Cardiac muscle cell (in vitro differentiated cells and primary cell): ENCODE data around the gene CYP26B1. TPM values are rescaled to one million over a fixed set of nuclear protein-coding genes. Genes with fewer than 3 reads are reported as not detected.

Experiments used
- DNase-seq, 2 donors: peaks; one replicate each; pipeline versions ENCODE4 v3.0.0 to v3.0.0-alpha.2; 2010 to 2017; ENCODE audit warnings: low read depth in 1 of 2, low spot score in 1 of 2
- H3K27ac ChIP-seq: fragments of 200-600 bp; sonication (generic); 2 replicates; pipeline ENCODE4 v1.5.1; 2016
- H3K27me3 ChIP-seq: fragments of 200-600 bp; sonication (generic); 2 replicates; pipeline ENCODE4 v1.6.0; 2016; ENCODE audit warnings: control low read depth
- H3K36me3 ChIP-seq: fragments of 200-600 bp; sonication (generic); 2 replicates; pipeline ENCODE4 v1.5.1; 2016; ENCODE audit warnings: control low read depth
- H3K4me1 ChIP-seq: fragments of 200-600 bp; sonication (generic); 2 replicates; pipeline ENCODE4 v1.8.1; 2017; ENCODE audit warnings: low read depth, mild to moderate bottlenecking, mixed run types
- H3K4me3 ChIP-seq: fragments of 200-600 bp; sonication (generic); 2 replicates; pipeline ENCODE4 v1.5.1; 2016; ENCODE audit warnings: mild to moderate bottlenecking
- H3K9me3 ChIP-seq: fragments of 200-600 bp; sonication (generic); 2 replicates; pipeline ENCODE4 v1.5.1; 2017; ENCODE audit warnings: low read depth, mild to moderate bottlenecking, control low read depth
- polyA plus RNA-seq: library from polyadenylated mRNA; unstranded; fragments of >200 nt; fragmentation: Nextera tagmentation; extraction: Ambion mirVana; gene quantifications from 2 replicates; pipeline ENCODE4 v1.2.1, GENCODE V29; 2016
- total RNA-seq: library from RNA; depleted of rRNA; stranded (reverse); fragments of >200 nt; gene quantifications from 2 replicates; pipeline ENCODE4 v1.2.3, GENCODE V29; 2016
- TF ChIP-seq, protein P1 (sequence below): IDR thresholded peaks from 2 replicates; pipeline ENCODE4 v1.5.1; 2012; ENCODE audit warnings: low read depth, mild to moderate bottlenecking, low read length

The CYP26B1 gene
- total and polyA plus RNA-seq, 2 experiments from 2014 or later = 1.2 to 3.1 TPM

DNA sequence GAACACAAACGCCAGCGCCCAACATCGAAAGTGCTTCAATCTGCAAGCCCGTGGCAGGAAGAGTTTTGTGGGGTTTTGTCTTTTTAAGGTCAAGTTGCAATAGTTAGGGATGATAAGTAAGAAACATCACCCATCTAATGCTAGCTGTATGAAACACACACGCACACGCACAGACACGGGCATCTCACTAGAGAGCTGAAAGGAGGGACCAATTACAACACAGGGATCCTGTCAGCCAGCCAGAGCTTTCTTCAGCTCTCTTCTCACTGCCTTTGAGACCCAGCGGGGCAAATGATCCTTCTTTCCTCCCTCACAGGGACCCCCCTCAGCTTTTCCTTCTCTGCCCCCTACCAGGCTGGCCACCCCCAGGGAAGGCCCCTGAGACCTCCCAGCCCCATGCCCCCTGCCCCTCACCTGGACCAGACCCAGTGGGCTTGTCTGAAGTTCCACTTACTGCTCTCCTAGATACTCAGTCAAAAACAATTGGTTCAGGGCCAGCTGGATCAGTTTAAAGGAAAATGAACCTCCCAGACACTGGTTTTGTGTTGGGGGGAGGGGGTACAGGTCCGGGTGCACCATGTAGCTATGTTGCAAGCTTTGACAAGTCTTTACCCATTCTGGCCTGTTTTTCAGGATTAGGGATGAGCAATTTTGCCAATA lies 17.9 kb downstream of the CYP26B1 start:
- Histone ChIP-seq H3K4me3 (no peak overlapping the region), H3K27me3 (peaks cover 6% of the 10 kb centered on the region), H3K9me3 (no peaks in the 10 kb centered on the region), H3K27ac (no peak overlapping the region), H3K36me3 (no peaks in the 10 kb centered on the region), H3K4me1 (no peaks in the 10 kb centered on the region)
- DNase-seq = peak in 1 of 2 donors; percentile 70
- TF ChIP-seq, protein P1, sequence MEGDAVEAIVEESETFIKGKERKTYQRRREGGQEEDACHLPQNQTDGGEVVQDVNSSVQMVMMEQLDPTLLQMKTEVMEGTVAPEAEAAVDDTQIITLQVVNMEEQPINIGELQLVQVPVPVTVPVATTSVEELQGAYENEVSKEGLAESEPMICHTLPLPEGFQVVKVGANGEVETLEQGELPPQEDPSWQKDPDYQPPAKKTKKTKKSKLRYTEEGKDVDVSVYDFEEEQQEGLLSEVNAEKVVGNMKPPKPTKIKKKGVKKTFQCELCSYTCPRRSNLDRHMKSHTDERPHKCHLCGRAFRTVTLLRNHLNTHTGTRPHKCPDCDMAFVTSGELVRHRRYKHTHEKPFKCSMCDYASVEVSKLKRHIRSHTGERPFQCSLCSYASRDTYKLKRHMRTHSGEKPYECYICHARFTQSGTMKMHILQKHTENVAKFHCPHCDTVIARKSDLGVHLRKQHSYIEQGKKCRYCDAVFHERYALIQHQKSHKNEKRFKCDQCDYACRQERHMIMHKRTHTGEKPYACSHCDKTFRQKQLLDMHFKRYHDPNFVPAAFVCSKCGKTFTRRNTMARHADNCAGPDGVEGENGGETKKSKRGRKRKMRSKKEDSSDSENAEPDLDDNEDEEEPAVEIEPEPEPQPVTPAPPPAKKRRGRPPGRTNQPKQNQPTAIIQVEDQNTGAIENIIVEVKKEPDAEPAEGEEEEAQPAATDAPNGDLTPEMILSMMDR = no peak

DNA sequence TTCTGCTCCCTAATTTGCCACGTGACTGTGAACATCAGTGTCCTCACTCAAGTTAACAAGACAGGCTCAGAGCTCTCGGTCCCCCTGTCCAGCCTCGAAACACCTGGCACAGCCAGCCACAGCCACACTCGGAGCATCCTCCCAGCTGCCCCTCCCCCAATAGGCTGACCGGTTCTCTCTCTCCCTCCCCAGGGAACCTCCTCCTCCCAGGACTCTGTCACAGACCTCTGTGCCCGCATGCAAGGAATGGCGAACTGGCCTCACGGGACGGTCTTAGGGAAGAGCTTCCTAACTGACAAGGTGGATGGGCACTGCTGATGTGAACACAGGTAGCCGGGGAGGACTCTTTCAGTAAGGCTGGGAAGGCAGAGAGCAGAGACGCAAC lies 18.8 kb downstream of the CYP26B1 start:
- Histone ChIP-seq H3K36me3 (no peaks in the 10 kb centered on the region), H3K4me1 (no peaks in the 10 kb centered on the region), H3K27me3 (peaks cover 6% of the 10 kb centered on the region), H3K4me3 (no peak overlapping the region), H3K27ac (no peak overlapping the region), H3K9me3 (no peaks in the 10 kb centered on the region)
- TF ChIP-seq, protein P1 = no peak
- DNase-seq = no peak

DNA sequence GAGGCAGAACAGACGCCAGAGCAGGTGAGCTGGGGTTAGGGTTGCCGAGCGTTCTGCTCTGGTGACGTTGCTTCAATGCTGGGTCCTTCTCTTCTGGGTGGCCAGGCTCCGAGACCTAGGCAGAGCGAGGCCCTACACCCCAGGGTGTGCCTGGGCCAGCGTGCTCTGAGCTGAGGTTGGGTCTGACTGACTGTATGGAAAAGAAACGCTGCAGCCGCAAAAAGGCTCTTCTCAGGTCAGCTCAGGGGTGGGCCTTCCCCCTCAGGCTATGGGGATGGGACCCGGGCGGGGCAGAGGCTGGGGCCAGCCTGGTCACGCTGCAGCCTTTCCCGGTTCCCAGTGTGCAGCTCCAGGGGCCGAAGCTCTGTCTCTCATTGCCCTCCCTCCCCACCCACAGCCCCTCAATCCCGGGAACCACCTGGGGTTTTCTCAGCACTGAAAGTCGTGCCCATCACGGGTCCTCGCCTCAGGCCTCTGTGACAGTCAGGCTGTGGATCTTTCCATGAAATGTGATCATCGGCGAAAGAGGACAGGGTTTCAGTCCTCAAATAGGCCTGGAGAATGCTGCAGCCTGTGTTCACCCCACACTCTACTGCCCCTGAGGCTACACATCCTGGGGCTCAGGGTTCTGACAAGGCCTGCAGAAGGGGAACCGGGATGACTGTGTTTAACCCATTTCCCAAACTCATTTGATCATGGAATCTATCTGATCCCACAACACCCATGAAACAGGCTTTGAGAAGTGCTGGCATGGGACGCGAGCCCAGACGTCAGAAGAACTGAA lies 19.4 kb downstream of the CYP26B1 start:
- H3K36me3 ChIP-seq = no peaks in the 10 kb centered on the region
- H3K4me1 ChIP-seq = no peaks in the 10 kb centered on the region
- H3K27me3 ChIP-seq = peaks cover 6% of the 10 kb centered on the region
- H3K9me3 ChIP-seq = no peaks in the 10 kb centered on the region
- no peak overlapping the region for H3K27ac ChIP-seq
- H3K4me3 ChIP-seq = no peak overlapping the region
- TF ChIP-seq, protein P1 = no peak
- DNase-seq = no peak

DNA sequence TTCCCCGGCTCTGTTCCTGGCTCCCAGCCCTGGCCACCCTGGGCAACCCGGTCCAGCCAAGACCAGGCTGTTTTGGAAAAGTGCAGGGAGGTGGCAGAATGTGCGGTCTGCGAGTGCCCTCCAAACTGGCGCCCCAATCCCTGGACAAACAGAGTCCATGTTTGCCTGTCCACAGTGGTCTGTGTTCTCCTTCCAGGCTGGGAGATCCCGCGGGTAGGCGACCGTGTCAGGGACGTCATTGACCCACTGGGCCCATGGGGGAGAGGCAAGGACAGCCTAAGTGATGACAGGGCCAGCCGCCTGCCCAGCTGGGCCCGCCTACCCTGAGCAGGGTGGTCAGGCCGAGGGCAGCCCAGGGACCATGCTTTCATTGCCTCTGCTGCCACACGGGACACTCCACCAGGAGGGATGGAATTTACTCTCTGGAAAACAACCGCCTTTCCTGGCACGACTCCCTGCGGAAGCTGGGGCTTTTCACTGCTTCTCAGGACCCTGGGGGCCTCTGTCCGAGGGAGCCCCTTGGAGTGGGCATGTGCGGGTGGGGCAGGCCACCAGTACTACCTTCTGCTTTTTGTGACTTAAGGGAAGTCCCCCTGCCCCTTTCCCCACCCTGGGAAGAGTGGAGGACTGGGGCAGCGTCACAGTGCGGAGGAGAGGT lies 20.1 kb downstream of the CYP26B1 start:
- DNase-seq = no peak
- TF ChIP-seq, protein P1 = no peak
- no peaks in the 10 kb centered on the region for H3K9me3 ChIP-seq
- no peak overlapping the region for H3K27ac ChIP-seq
- H3K27me3 ChIP-seq = peaks cover 6% of the 10 kb centered on the region
- no peaks in the 10 kb centered on the region for H3K36me3 ChIP-seq
- no peak overlapping the region for H3K4me3 ChIP-seq
- no peaks in the 10 kb centered on the region for H3K4me1 ChIP-seq

DNA sequence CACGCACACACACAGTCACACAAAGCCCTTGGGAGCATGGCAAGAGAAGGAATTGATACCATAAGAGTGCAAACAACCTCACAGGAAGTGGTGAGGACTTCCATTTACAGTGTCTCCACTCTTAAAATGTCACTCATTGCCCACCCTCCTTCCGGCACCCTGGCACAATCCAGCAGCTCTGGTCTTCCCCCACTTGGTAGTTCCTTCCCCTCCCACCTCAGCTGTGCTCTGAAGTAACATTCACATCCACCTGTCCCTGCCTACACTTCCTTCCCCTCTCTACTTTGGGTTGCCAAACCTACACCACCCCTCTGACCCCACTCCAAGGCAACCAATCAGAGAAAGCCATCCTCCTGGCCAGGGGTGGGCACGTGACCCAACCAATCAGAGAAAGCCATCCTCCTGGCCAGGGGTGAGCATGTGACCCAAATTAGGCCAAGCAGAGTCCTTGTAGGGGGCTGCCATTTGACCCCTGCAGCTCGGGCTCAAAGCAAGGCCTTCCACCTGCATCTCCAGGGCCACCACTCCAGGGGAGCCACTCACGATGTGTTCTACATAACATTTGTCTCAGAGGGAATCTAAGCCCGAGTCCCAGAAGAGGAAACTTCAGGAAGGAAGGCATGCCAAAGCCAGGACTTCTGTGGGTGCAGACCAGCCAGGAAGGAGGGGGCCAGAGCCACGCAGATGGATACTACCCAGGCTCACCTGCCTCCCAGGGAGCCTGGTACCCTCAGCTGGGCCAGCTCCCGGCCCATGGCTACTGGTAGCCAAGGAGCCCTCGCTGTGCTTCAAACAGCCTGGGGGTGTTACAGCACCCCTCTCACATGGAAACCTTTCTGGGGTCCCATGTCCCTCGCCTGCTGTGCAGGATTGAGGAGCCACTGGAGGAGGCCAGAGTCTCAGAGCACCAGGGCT lies 21.2 kb downstream of the CYP26B1 start:
- Histone ChIP-seq H3K9me3 (no peaks in the 10 kb centered on the region), H3K27ac (no peak overlapping the region), H3K27me3 (peaks cover 6% of the 10 kb centered on the region), H3K4me1 (no peaks in the 10 kb centered on the region), H3K36me3 (no peaks in the 10 kb centered on the region), H3K4me3 (no peak overlapping the region)
- DNase-seq = no peak
- TF ChIP-seq, protein P1 = no peak
